ENCODE data around the gene SLAMF7.
"Not testable (repeated sequence)": the region's sequence is repeated elsewhere in the genome, so short reads cannot be mapped to it uniquely, and the experiment has no call there.

DNA sequence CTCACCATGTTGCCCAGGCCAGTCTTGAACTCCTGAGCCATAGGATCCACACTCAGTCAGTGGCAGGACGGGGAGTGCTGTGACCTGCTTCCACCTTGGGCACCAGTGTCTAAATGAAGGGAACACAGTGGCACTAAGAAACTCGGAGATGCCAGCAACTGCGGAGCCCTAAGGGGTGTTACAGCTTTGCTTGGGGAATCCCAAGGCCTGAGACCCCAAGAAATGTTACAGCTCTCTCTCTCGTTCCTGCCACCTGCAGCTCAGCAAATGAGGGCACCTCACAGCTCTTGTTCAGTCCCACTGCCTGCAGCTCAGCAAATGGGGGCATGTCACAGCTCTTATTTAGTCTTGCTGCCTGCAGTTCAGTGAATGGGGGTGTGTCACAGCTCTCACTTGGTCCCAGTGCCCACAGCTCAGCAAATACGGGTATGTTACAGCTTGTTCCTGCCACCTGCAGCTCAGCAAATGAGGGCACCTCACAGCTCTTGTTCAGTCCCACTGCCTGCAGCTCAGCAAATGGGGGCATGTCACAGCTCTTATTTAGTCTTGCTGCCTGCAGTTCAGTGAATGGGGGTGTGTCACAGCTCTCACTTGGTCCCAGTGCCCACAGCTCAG is 24.9 kb upstream of the SLAMF7 start:
- not testable (repeated sequence) for TF ChIP-seq POLR2AphosphoS5 (IDR thresholded peaks at IDR 0.05; ENCODE audit: insufficient read depth, low read depth, low read length); JUN (IDR thresholded peaks at IDR 0.05; ENCODE audit: borderline replicate concordance, insufficient read depth, insufficient read length, low read depth); POLR2A (IDR thresholded peaks at IDR 0.05; ENCODE audit: low read depth, low read length)
- TF ChIP-seq, protein P1, sequence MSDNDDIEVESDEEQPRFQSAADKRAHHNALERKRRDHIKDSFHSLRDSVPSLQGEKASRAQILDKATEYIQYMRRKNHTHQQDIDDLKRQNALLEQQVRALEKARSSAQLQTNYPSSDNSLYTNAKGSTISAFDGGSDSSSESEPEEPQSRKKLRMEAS (IDR thresholded peaks at IDR 0.05; ENCODE audit: insufficient read depth, insufficient read length), result not testable (repeated sequence)
- TF ChIP-seq, protein P2, sequence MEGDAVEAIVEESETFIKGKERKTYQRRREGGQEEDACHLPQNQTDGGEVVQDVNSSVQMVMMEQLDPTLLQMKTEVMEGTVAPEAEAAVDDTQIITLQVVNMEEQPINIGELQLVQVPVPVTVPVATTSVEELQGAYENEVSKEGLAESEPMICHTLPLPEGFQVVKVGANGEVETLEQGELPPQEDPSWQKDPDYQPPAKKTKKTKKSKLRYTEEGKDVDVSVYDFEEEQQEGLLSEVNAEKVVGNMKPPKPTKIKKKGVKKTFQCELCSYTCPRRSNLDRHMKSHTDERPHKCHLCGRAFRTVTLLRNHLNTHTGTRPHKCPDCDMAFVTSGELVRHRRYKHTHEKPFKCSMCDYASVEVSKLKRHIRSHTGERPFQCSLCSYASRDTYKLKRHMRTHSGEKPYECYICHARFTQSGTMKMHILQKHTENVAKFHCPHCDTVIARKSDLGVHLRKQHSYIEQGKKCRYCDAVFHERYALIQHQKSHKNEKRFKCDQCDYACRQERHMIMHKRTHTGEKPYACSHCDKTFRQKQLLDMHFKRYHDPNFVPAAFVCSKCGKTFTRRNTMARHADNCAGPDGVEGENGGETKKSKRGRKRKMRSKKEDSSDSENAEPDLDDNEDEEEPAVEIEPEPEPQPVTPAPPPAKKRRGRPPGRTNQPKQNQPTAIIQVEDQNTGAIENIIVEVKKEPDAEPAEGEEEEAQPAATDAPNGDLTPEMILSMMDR (IDR thresholded peaks at IDR 0.05; ENCODE audit: extremely low read depth in 1 of 2, insufficient read depth in 1 of 2, low read depth in 1 of 2, low read length in 2 of 2), result not testable (repeated sequence)

All from endothelial cell of umbilical vein (primary cell).